Measurements from ENCODE around the gene HHIPL1.

HHIPL1 gene

GRCh38 chr14:99699861-99700260 is 54.9 kb downstream of the HHIPL1 start:
- TF ChIP-seq, protein P1, sequence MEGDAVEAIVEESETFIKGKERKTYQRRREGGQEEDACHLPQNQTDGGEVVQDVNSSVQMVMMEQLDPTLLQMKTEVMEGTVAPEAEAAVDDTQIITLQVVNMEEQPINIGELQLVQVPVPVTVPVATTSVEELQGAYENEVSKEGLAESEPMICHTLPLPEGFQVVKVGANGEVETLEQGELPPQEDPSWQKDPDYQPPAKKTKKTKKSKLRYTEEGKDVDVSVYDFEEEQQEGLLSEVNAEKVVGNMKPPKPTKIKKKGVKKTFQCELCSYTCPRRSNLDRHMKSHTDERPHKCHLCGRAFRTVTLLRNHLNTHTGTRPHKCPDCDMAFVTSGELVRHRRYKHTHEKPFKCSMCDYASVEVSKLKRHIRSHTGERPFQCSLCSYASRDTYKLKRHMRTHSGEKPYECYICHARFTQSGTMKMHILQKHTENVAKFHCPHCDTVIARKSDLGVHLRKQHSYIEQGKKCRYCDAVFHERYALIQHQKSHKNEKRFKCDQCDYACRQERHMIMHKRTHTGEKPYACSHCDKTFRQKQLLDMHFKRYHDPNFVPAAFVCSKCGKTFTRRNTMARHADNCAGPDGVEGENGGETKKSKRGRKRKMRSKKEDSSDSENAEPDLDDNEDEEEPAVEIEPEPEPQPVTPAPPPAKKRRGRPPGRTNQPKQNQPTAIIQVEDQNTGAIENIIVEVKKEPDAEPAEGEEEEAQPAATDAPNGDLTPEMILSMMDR (IDR thresholded peaks at IDR 0.05; ENCODE audit: borderline replicate concordance, insufficient read depth, low read depth, low read length), result no peak
- no peak overlapping the region for H3K4me3 ChIP-seq (ENCODE audit: low read depth, low read length)

GRCh38 chr14:99700379-99700778 is 55.5 kb downstream of the HHIPL1 start:
- TF ChIP-seq, protein P1 (IDR thresholded peaks at IDR 0.05; ENCODE audit: borderline replicate concordance, insufficient read depth, low read depth, low read length), result no peak
- no peak overlapping the region for H3K4me3 ChIP-seq (ENCODE audit: low read depth, low read length)

DNA sequence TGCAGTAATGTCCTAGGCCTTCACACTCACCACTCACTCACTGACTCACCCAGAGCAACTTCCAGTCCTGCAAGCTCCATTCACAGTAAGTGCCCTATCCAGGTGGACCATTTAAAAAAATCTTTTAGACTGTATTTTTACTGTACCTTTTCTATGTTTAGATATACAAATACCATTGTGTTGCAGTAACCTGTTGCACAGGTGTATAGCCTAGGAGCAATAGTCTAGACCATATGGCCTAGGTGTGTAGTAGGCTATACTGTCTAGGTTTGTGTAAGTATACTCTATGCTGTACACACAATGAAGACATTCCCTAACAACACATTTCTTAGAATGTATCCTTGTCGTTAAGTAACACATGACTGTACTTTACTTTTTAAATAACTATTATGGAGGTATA is 56.3 kb downstream of the HHIPL1 start:
- H3K4me3 ChIP-seq (ENCODE audit: low read depth, low read length), result no peak overlapping the region
- TF ChIP-seq, protein P1 (IDR thresholded peaks at IDR 0.05; ENCODE audit: borderline replicate concordance, insufficient read depth, low read depth, low read length), result no peak

GRCh38 chr14:99702115-99702514 is 57.2 kb downstream of the HHIPL1 start:
- TF ChIP-seq, protein P1 (IDR thresholded peaks at IDR 0.05; ENCODE audit: borderline replicate concordance, insufficient read depth, low read depth, low read length), result no peak
- H3K4me3 ChIP-seq (ENCODE audit: low read depth, low read length), result no peak overlapping the region

- TF ChIP-seq, protein P1 (IDR thresholded peaks at IDR 0.05; ENCODE audit: borderline replicate concordance, insufficient read depth, low read depth, low read length), result no peak
- H3K4me3 ChIP-seq (ENCODE audit: low read depth, low read length), result no peak overlapping the region
Measured at GRCh38 chr14:99703381-99703780, 58.5 kb downstream of the HHIPL1 start.

GRCh38 chr14:99704037-99704436 is 59.1 kb downstream of the HHIPL1 start:
- no peak overlapping the region for H3K4me3 ChIP-seq (ENCODE audit: low read depth, low read length)
- TF ChIP-seq, protein P1 (IDR thresholded peaks at IDR 0.05; ENCODE audit: borderline replicate concordance, insufficient read depth, low read depth, low read length), result no peak

DNA sequence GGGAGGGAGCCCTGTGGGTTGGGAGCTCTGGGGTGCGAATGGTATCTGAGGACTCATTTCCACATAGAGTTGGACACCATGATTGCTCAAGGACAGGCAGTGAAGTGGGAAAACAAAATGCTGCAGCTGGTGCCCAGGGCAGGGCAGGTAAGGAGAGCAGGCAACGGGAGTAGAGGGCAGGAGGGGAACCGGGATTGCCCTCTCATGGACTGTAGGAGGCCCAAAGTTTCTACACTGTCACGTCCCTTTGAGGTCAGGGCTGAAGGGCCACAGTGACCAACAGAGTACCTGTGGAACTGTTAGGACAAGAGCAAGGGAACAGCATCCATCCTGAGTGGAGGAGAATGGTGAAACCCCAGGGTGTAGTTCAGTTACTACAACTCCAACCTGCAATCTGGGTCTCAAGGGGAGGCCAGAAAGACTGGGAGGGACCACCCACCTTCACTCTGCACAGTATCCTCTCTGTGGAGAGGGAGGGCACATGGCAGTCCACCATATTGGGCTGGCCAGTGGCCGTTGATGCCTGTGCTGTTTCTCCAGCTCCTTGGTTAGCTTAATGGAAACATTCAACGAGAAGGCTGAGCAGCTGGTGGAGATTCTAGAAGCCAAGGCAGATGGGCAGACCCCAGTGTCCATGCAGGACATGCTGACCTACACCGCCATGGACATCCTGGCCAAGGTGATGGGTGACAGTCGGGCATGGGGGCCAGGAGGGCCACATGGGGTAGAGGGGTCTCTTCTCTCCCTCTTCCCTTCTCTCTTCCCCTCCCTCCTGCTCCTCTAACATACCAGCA is 61.4 kb downstream of the HHIPL1 start:
- TF ChIP-seq, protein P1 (IDR thresholded peaks at IDR 0.05; ENCODE audit: borderline replicate concordance, insufficient read depth, low read depth, low read length), result no peak
- H3K4me3 ChIP-seq (ENCODE audit: low read depth, low read length), result no peak overlapping the region

Data from GM12875 (cell line).